Measurements from ENCODE around the gene CLEC12A. TPM values are rescaled to one million over a fixed set of nuclear protein-coding genes. Genes with fewer than 3 reads are reported as not detected.
"Not testable (repeated sequence)": the region's sequence is repeated elsewhere in the genome, so short reads cannot be mapped to it uniquely, and the experiment has no call there.

CLEC12A gene
- total RNA-seq, 1 donor from 2014 or later, result not detected

GRCh38 chr12:10025236-10025635 is 54.0 kb downstream of the CLEC12A start:
- Histone ChIP-seq H3K4me3 (no peak overlapping the region), H3K36me3 (no peaks in the 10 kb centered on the region), H4K20me1 (ENCODE audit: low read depth) (no peaks in the 10 kb centered on the region), H3K79me2 (ENCODE audit: low read depth) (no peaks in the 10 kb centered on the region), H3K27me3 (no peaks in the 10 kb centered on the region), H3K4me2 (no peak overlapping the region), H3K4me1 (no peaks in the 10 kb centered on the region), H3K27ac (no peak overlapping the region), H3K9ac (no peak overlapping the region), H2AFZ (replicated peaks) (no peak overlapping the region), H3K9me3 (ENCODE audit: low read depth) (no peaks in the 10 kb centered on the region), H3F3A (ENCODE audit: low read depth) (no peaks in the 10 kb centered on the region)
- Mint-ChIP-seq H3K9me3 (no peaks in the 10 kb centered on the region), H3K4me1 (no peaks in the 10 kb centered on the region), H3K27me3 (ENCODE audit: insufficient read depth, low read depth) (peaks cover 4% of the 10 kb centered on the region), H3K27ac (no peak overlapping the region), H3K36me3 (no peaks in the 10 kb centered on the region), H3K4me3 (no peak overlapping the region)
- TF ChIP-seq EZH2 (IDR thresholded peaks at IDR 0.05) (no peak), CTCF (IDR thresholded peaks at IDR 0.05) (no peak), EZH2phosphoT487 (IDR thresholded peaks at IDR 0.05) (no peak)
- no peak for DNase-seq (ENCODE audit: low spot score)

GRCh38 chr12:10026666-10027065 is 55.5 kb downstream of the CLEC12A start:
- H3K4me3 Mint-ChIP-seq; H3K4me1 ChIP-seq; H3K27me3 ChIP-seq; H3K9me3 ChIP-seq (ENCODE audit: low read depth); DNase-seq (ENCODE audit: low spot score); H3K9me3 Mint-ChIP-seq; H3K36me3 Mint-ChIP-seq; H3K27ac Mint-ChIP-seq; H3K4me1 Mint-ChIP-seq; H3K79me2 ChIP-seq (ENCODE audit: low read depth); H3K4me2 ChIP-seq; H3K9ac ChIP-seq; H4K20me1 ChIP-seq (ENCODE audit: low read depth); H3K27ac ChIP-seq; H3K4me3 ChIP-seq; H3F3A ChIP-seq (ENCODE audit: low read depth); H3K27me3 Mint-ChIP-seq (ENCODE audit: insufficient read depth, low read depth); H2AFZ ChIP-seq (replicated peaks); H3K36me3 ChIP-seq: not testable (repeated sequence)

- Histone ChIP-seq H3K9me3 (ENCODE audit: low read depth) (no peaks in the 10 kb centered on the region), H3K4me1 (no peaks in the 10 kb centered on the region), H2AFZ (replicated peaks) (no peak overlapping the region)
These were observed 56.1 kb downstream of the CLEC12A start for GRCh38 chr12:10027311-10027710.

GRCh38 chr12:10027721-10028120 is 56.5 kb downstream of the CLEC12A start:
- Histone ChIP-seq H3K9me3 (ENCODE audit: low read depth) (no peaks in the 10 kb centered on the region), H2AFZ (replicated peaks) (no peak overlapping the region), H3K79me2 (ENCODE audit: low read depth) (no peaks in the 10 kb centered on the region), H3K27me3 (no peaks in the 10 kb centered on the region), H3K4me3 (no peak overlapping the region), H4K20me1 (ENCODE audit: low read depth) (no peaks in the 10 kb centered on the region), H3K4me1 (no peaks in the 10 kb centered on the region), H3K4me2 (no peak overlapping the region), H3K27ac (no peak overlapping the region), H3K36me3 (no peaks in the 10 kb centered on the region), H3K9ac (no peak overlapping the region), H3F3A (ENCODE audit: low read depth) (no peaks in the 10 kb centered on the region)
- Mint-ChIP-seq H3K27me3 (ENCODE audit: insufficient read depth, low read depth) (peaks cover 4% of the 10 kb centered on the region), H3K36me3 (no peaks in the 10 kb centered on the region), H3K9me3 (no peaks in the 10 kb centered on the region), H3K4me3 (no peak overlapping the region), H3K4me1 (no peaks in the 10 kb centered on the region), H3K27ac (no peak overlapping the region)
- DNase-seq (ENCODE audit: low spot score), result no peak
- TF ChIP-seq EZH2phosphoT487 (IDR thresholded peaks at IDR 0.05), result no peak
- TF ChIP-seq CTCF (IDR thresholded peaks at IDR 0.05), result no peak
- TF ChIP-seq EZH2 (IDR thresholded peaks at IDR 0.05), result no peak

More at GRCh38 chr12:10027311-10027710, 56.1 kb downstream of the CLEC12A start:
- H3K9me3 Mint-ChIP-seq, result no peaks in the 10 kb centered on the region
- Histone ChIP-seq H3K4me2 (no peak overlapping the region), H3K4me3 (no peak overlapping the region), H3K36me3 (no peaks in the 10 kb centered on the region), H3F3A (ENCODE audit: low read depth) (no peaks in the 10 kb centered on the region), H3K27ac (no peak overlapping the region), H3K79me2 (ENCODE audit: low read depth) (no peaks in the 10 kb centered on the region), H3K27me3 (no peaks in the 10 kb centered on the region), H3K9ac (no peak overlapping the region), H4K20me1 (ENCODE audit: low read depth) (no peaks in the 10 kb centered on the region)
- no peak overlapping the region for H3K4me3 Mint-ChIP-seq
- H3K36me3 Mint-ChIP-seq, result no peaks in the 10 kb centered on the region
- H3K27ac Mint-ChIP-seq, result no peak overlapping the region
- no peaks in the 10 kb centered on the region for H3K4me1 Mint-ChIP-seq
- peaks cover 4% of the 10 kb centered on the region for H3K27me3 Mint-ChIP-seq (ENCODE audit: insufficient read depth, low read depth)
- DNase-seq (ENCODE audit: low spot score), result no peak
- TF ChIP-seq EZH2 (IDR thresholded peaks at IDR 0.05) (no peak), EZH2phosphoT487 (IDR thresholded peaks at IDR 0.05) (no peak), CTCF (IDR thresholded peaks at IDR 0.05) (no peak)
